Dendritic cell treated with granulocyte-macrophage colony-stimulating factor and Interleukin-4, amounts not matched to agents 40 ng/mL and 50 ng/mL, for 4 days (primary cell): ENCODE data around the gene VWF.

Experiments
- H3K27ac Mint-ChIP-seq: one replicate; pipeline ENCODE4 v1.8.0; 2022; ENCODE audit warnings: mild to moderate bottlenecking, mixed read lengths
- H3K27me3 Mint-ChIP-seq: one replicate; pipeline ENCODE4 v1.8.0; 2022; ENCODE audit warnings: mild to moderate bottlenecking, mixed read lengths
- H3K36me3 Mint-ChIP-seq: one replicate; pipeline ENCODE4 v1.8.0; 2022; ENCODE audit warnings: low read depth, mixed read lengths
- H3K4me1 Mint-ChIP-seq: one replicate; pipeline ENCODE4 v1.8.0; 2022; ENCODE audit warnings: low read depth, mixed read lengths
- H3K4me3 Mint-ChIP-seq: one replicate; pipeline ENCODE4 v1.8.0; 2022; ENCODE audit warnings: mild to moderate bottlenecking, moderate library complexity, mixed read lengths
- H3K9me3 Mint-ChIP-seq: one replicate; pipeline ENCODE4 v1.8.0; 2022; ENCODE audit warnings: mixed read lengths
- intact Hi-C: fragments of 100-400 bp; cut with micrococcal nuclease; formaldehyde crosslinking; loops from one replicate; pipeline ENCODE4 v1.15.0; 2022

VWF gene

DNA sequence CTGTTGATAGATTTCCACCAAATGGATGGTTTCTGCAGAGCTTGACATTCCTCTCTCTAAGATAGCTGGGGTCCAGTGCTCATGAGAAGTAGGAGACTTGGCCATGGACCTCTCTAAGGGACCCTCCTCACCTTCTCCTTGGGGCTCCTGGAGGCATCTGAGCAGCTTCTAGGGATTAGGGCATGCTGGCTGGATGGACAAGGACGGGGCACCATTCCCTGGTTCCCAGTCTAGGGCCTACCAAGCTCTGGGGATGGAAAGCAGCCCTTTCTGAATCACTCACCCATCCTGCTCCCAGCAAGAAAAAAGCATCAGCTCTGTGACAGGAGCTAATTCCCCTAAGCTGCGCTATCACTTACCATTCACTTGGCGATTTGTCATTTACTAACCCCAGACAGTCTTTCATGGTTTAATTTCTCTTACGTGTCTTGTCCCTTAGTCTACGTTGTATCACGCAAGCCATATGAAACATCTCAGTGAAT lies 39.5 kb downstream of the VWF start:
- Mint-ChIP-seq H3K36me3 (no peaks in the 10 kb centered on the region), H3K27me3 (peaks cover 25% of the 10 kb centered on the region), H3K27ac (no peak overlapping the region), H3K9me3 (no peaks in the 10 kb centered on the region), H3K4me1 (peaks cover 30% of the 10 kb centered on the region), H3K4me3 (no peak overlapping the region)
- intact Hi-C loops = no loop called here

DNA sequence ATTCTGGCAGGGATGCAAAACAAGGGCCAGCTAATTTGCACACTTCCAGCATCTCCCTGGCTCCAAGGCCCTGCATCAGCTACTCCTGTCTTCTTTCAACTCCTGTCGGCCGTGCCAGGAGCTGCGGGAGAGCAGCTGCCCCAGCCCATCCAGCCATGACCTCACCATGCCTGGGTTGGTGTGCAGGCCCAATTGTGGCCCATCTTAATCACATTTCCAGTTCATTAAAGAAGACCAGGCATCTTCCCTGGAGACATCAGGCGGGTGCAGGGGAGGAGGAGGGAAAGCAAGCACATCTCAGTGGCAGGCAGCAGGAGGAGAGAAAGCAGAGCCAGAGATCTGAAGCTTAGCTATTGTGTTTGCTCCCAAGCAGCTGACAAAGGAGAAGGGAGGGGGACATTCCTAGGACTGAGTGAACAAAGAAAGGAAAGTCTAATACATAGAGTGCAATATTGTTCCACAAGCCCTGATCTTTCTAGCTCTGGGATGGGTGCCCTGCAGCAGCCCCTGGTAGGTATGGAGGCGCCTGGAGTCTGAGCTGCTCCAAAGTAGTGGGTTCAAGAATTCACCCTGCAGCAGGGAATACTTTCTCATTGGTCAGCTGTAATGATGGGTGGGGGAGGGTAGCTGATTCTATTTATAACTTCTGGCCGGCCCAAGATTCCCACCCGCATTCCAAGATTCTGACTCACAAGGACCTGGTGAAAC lies 40.1 kb downstream of the VWF start:
- H3K9me3 Mint-ChIP-seq = no peaks in the 10 kb centered on the region
- H3K27ac Mint-ChIP-seq = no peak overlapping the region
- H3K27me3 Mint-ChIP-seq = peaks cover 27% of the 10 kb centered on the region
- H3K36me3 Mint-ChIP-seq = no peaks in the 10 kb centered on the region
- H3K4me3 Mint-ChIP-seq = no peak overlapping the region
- H3K4me1 Mint-ChIP-seq = peaks cover 33% of the 10 kb centered on the region
- intact Hi-C loops = no loop called here

GRCh38 chr12:6083601-6084000 lies 40.9 kb downstream of the VWF start:
- no peak overlapping the region for H3K27ac Mint-ChIP-seq
- no peaks in the 10 kb centered on the region for H3K9me3 Mint-ChIP-seq
- no peak overlapping the region for H3K4me3 Mint-ChIP-seq
- peaks cover 33% of the 10 kb centered on the region for H3K4me1 Mint-ChIP-seq
- no peaks in the 10 kb centered on the region for H3K36me3 Mint-ChIP-seq
- intact Hi-C loops = no loop called here
- H3K27me3 Mint-ChIP-seq = peaks cover 25% of the 10 kb centered on the region

GRCh38 chr12:6082613-6083012 lies 41.9 kb downstream of the VWF start:
- H3K36me3 Mint-ChIP-seq = no peaks in the 10 kb centered on the region
- no peak overlapping the region for H3K27ac Mint-ChIP-seq
- H3K9me3 Mint-ChIP-seq = no peaks in the 10 kb centered on the region
- H3K27me3 Mint-ChIP-seq = peaks cover 27% of the 10 kb centered on the region
- intact Hi-C loops = no loop called here
- no peak overlapping the region for H3K4me3 Mint-ChIP-seq
- H3K4me1 Mint-ChIP-seq = peaks cover 36% of the 10 kb centered on the region

DNA sequence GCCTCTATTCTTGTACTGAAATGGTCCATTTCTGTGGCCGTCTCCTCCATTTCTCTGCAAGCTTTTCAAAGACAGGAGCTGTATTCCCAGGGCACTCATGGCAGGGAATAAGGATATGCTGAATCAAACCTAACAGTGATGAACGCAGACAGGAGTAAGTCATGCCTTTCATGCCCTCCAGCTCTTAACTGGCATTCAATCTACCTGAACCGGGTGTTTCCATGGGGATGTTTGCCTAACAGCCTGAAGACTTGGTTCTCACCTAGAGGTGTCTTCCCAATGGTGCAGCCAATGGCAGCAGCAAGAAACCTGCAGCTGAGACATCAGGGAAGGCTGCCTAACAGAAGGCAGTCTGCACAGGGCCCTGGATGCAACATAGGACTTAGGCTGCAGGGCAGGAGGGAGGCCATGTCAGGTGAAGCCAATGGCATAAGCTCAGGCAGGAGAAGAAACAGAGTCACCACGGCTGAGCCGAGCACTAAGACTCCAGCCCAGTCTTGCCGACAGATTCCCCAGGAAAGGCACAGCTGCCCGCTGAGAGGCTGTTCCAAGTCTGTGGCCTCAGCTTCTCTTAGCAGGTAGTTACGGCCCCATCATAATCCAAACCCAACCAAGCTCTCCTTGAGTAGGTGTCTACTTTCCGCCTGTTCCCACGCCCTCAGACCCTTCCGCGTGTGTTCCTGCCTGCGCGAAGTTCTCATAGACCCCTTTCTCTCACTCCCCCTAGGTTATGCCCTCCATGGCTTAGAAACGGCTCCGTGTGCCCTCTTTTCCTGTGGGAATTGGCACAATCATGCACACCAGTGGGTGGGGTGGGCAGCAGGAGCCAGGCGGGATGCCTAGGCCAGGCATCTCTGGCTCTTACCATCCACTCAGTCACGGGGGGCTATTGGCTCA lies 44.1 kb downstream of the VWF start:
- Mint-ChIP-seq H3K27ac (no peak overlapping the region), H3K36me3 (no peaks in the 10 kb centered on the region), H3K27me3 (peaks cover 30% of the 10 kb centered on the region), H3K9me3 (no peaks in the 10 kb centered on the region), H3K4me3 (no peak overlapping the region), H3K4me1 (peaks cover 51% of the 10 kb centered on the region)
- intact Hi-C loops = no loop called here

- Mint-ChIP-seq H3K4me1 (peaks cover 67% of the 10 kb centered on the region), H3K27ac (no peak overlapping the region), H3K9me3 (no peaks in the 10 kb centered on the region), H3K36me3 (no peaks in the 10 kb centered on the region), H3K4me3 (peak overlapping the region; percentile 18), H3K27me3 (peaks cover 41% of the 10 kb centered on the region)
- intact Hi-C loops = no loop called here
Observed at GRCh38 chr12:6078398-6079096, 45.9 kb downstream of the VWF start.

- Mint-ChIP-seq H3K4me3 (no peak overlapping the region), H3K9me3 (no peaks in the 10 kb centered on the region), H3K4me1 (peaks cover 69% of the 10 kb centered on the region), H3K36me3 (no peaks in the 10 kb centered on the region), H3K27ac (no peak overlapping the region), H3K27me3 (peaks cover 40% of the 10 kb centered on the region)
- intact Hi-C loops = no loop called here
Observed at GRCh38 chr12:6077692-6078083, 46.8 kb downstream of the VWF start.

DNA sequence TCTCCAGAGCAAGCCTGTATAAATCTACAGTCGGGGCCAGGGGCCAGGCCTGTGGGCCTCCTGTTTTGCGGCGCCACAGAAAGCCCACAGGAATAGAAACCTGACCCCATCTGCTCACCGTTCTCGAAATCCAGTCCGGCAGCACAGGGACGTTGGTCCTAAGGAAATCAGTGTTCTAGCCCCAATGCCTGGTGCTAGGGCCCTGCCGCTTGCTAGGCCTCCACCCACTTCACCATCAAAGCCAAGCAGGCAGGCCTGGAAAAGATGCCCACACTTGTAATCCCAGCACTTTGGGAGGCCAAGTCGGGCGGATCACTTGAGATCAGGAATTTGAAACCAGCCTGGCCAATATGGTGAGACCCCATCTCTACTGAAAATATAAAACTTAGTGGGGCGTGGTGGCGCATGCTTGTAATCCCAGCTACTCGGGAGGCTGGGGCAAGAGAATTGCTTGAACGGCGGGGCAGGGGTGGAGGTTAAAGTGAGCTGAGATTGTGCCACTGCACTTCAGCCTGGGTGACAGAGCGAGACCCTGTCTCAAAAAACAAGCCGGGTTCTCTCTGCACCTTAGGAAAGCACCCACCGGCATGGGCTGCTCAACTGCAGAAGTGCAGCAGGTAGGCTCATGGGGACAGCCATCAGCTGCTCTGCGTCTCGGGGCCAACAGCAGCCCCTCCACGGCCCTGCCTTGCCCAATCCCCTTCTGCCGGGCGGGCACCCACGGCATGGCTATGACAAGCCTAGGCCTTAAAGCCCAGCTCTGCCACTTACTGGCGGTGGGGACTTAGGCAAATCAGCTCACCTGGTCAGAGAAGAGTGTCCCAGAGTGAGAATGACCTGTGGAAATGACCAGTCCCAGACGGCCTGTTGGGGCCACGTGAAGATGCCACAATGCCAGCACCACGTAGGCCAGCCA lies 47.4 kb downstream of the VWF start:
- Mint-ChIP-seq H3K27me3 (peaks cover 42% of the 10 kb centered on the region), H3K36me3 (no peaks in the 10 kb centered on the region), H3K4me1 (peaks cover 73% of the 10 kb centered on the region), H3K4me3 (no peak overlapping the region), H3K27ac (no peak overlapping the region), H3K9me3 (no peaks in the 10 kb centered on the region)
- intact Hi-C loops = no loop called here

DNA sequence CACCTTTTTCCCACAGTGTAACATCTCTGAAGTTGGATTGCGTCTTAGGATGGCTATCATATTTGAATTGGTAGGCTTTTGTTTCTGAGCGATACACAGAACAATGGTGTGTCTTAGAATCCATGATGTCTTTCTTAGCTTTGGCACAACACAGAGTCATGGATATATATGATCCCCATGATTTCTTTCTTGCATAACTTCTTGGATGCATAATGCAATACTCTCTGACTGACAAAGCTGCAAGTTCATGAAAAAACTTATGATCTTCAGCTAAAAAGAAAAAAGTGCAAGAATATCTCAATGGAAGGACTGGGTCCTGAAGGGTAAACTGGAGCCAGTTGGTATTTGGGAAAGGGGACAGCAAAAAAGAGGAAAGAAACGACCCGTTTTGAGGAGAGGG lies 48.1 kb downstream of the VWF start:
- Mint-ChIP-seq H3K27ac (no peak overlapping the region), H3K36me3 (no peaks in the 10 kb centered on the region), H3K4me3 (no peak overlapping the region), H3K27me3 (peaks cover 43% of the 10 kb centered on the region), H3K4me1 (peaks cover 80% of the 10 kb centered on the region), H3K9me3 (no peaks in the 10 kb centered on the region)
- intact Hi-C loops = no loop called here

- intact Hi-C loops = no loop called here
- Mint-ChIP-seq H3K27ac (peak overlapping the region; percentile 30), H3K36me3 (no peaks in the 10 kb centered on the region), H3K9me3 (no peaks in the 10 kb centered on the region), H3K27me3 (peaks cover 47% of the 10 kb centered on the region), H3K4me1 (peaks cover 92% of the 10 kb centered on the region), H3K4me3 (peak overlapping the region; percentile 54)
Observed at GRCh38 chr12:6074979-6075585, 49.4 kb downstream of the VWF start.

- no peaks in the 10 kb centered on the region for H3K9me3 Mint-ChIP-seq
- peak overlapping the region; percentile 30 for H3K27ac Mint-ChIP-seq
- H3K4me1 Mint-ChIP-seq = peaks cover 92% of the 10 kb centered on the region
- H3K36me3 Mint-ChIP-seq = no peaks in the 10 kb centered on the region
- H3K27me3 Mint-ChIP-seq = peaks cover 40% of the 10 kb centered on the region
- H3K4me3 Mint-ChIP-seq = peak overlapping the region; percentile 54
- intact Hi-C loops = no loop called here
Observed at GRCh38 chr12:6074427-6074826, 50.0 kb downstream of the VWF start.

DNA sequence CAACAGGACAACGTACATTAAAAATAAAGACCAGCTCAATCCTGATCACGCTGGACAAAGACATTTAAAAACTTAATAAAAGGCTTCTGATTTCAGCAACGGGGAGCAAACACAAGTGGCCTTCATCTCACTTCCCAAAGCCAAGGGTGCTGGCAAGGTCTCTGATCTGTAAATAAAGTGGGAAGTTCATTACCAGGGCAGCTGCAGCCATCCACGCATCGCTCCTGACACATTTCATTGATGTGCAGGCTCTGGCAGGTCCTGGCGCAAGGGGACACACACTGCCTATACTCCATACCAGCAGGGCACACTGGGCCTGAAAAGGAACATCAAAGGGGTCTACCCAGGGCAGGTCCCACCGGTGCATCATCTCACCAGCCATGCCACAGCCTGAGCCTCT lies 51.0 kb downstream of the VWF start:
- Mint-ChIP-seq H3K27ac (no peak overlapping the region), H3K9me3 (no peaks in the 10 kb centered on the region), H3K27me3 (peaks cover 36% of the 10 kb centered on the region), H3K36me3 (no peaks in the 10 kb centered on the region), H3K4me1 (peaks cover 92% of the 10 kb centered on the region), H3K4me3 (no peak overlapping the region)
- intact Hi-C loops = no loop called here

DNA sequence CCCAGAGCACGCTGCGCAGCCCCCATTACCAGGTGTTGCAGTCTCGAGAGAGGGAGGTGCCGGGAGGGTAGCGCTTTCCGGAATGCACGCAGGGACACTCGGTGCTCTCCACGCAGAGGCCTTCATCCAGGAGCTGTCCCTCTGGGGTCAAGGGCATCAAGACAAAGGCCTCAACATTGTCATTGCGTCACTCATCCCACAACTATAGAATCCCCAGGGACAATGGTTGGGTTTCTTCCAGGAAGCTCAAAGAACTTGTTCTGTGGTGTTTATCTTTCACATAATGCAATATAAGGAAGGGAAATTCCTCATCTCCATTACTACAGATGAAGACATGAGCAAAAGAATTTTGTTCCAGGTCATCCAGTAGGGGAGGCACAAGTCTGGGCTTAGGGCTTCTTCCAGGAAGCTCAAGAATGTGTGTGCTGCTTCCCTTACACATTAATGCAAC lies 52.1 kb downstream of the VWF start:
- no peaks in the 10 kb centered on the region for H3K36me3 Mint-ChIP-seq
- no peaks in the 10 kb centered on the region for H3K9me3 Mint-ChIP-seq
- H3K4me3 Mint-ChIP-seq = no peak overlapping the region
- H3K27me3 Mint-ChIP-seq = peaks cover 36% of the 10 kb centered on the region
- intact Hi-C loops = no loop called here
- H3K4me1 Mint-ChIP-seq = peaks cover 90% of the 10 kb centered on the region
- H3K27ac Mint-ChIP-seq = peak overlapping the region; percentile 59
